Right ventricle myocardium inferior (tissue), 1 donor: ENCODE results near the gene EHMT2. TPM values are rescaled to one million over a fixed set of nuclear protein-coding genes. Genes with fewer than 3 reads are reported as not detected.
"Not testable (repeated sequence)": the region's sequence is repeated elsewhere in the genome, so short reads cannot be mapped to it uniquely, and the experiment has no call there.

Experiments used
- ATAC-seq: fragments of 200-7000 bp; cut with Tn5 transposase; one replicate; pipeline ENCODE4 v1.9.1; 2020; ENCODE audit warnings: mild to moderate bottlenecking, moderate library complexity
- DNase-seq: peaks from one replicate; pipeline ENCODE4 v3.0.0; 2021; ENCODE audit errors: missing footprints
- intact Hi-C: fragments of 100-400 bp; cut with DNase I; formaldehyde crosslinking; loops from one replicate; pipeline ENCODE4 v1.11.0; 2022
- long read RNA-seq: library from polyadenylated mRNA; unstranded; transcript quantifications from one replicate; pipeline ENCODE4 v2.0.0, GENCODE V29; 2021
- total RNA-seq: library from RNA; stranded (reverse); fragmentation: NEBNext Ultra II Directional; extraction: Animal tissue kit (Norgen Biotek cat#: 25700); gene quantifications from one replicate; pipeline ENCODE4 v1.2.1, GENCODE V29; 2021
- donor health status: DM: no; HTN: yes; CAD: no; lungs with severe emphysema.

EHMT2 gene
- total RNA-seq: 16.8 TPM
- long read RNA-seq, transcript EHMT2-203 (28 exons, 3,965 nt): major isoform, 12 of 21 reads
- long read RNA-seq, partial matches to known transcripts: 1 of 21 reads
- long read RNA-seq, other reads (novel, unspliced or antisense): 4 of 21 reads

DNA sequence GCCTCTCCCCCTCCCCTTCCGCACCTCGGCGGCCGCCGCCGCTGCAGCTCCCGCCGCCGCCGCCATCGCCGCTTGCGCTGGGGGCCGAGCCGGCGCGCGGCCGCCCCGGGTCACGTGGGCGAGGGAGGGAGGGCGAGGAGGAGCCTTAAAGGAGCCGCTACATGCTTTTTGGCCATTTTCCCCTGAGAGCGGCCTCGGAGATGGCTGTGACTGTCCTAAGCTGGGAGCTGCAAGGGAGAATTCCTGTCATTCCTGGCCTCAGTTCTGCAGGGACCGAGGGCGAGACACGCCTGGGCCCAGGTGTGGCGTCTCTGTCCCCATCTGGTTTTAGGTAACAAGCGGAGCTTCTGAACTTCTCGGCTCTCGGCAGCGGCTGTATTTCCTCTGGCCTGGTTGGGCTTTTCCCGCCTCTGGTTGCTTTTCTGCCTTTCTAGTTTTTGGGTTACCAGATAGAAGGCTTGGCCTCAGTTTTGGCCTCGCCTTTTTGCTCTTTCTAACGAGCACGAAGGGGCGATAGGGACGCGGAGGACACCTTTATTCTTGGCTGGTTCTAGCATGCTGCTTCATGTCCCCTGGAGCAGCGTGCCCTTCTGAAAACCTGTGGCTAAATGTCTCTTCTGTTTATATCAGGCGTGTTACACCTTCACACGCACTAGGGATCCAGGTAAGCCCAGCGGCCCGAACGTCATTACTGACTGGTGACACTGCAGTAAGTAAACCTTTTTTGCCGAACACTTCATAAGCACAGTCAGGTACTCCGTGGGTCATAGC is at the start of gene EHMT2:
Gene EHMT2, minus strand, starts transcription at position 87 of the 771 bp plus-strand sequence. Its CDS starts 21 bp downstream, at position 66.
- ATAC-seq: peak; percentile 70
- peak; percentile 91 for DNase-seq
- intact Hi-C loops: no loop called here

GRCh38 chr6:31947070-31947675 is 49.7 kb upstream of the EHMT2 start:
- DNase-seq (peak; percentile 50), ATAC-seq (no peak)
- intact Hi-C loops: no loop called here

- ATAC-seq (no peak), DNase-seq (peak; percentile 11)
- intact Hi-C loops: no loop called here
Observed at GRCh38 chr6:31946370-31946885, 48.9 kb upstream of the EHMT2 start.

DNA sequence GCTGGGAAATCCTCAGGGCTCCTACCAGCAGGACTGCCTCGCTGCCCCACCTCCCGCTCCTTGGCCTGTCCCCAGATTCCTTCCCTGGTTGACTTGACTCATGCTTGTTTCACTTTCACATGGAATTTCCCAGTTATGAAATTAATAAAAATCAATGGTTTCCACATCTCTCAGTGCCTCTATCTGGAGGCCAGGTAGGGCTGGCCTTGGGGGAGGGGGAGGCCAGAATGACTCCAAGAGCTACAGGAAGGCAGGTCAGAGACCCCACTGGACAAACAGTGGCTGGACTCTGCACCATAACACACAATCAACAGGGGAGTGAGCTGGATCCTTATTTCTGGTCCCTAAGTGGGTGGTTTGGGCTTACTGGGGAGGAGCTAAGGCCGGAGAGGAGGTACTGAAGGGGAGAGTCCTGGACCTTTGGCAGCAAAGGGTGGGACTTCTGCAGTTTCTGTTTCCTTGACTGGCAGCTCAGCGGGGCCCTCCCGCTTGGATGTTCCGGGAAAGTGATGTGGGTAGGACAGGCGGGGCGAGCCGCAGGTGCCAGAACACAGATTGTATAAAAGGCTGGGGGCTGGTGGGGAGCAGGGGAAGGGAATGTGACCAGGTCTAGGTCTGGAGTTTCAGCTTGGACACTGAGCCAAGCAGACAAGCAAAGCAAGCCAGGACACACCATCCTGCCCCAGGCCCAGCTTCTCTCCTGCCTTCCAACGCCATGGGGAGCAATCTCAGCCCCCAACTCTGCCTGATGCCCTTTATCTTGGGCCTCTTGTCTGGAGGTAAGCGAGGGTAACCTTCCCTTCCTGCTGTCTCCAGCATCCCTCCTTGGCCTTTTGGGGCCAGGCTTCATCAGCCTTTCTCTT is 48.2 kb upstream of the EHMT2 start, which contains the start of gene CFB:
Gene CFB, plus strand, starts transcription at position 589 of the 863 bp plus-strand sequence. Its CDS starts 127 bp downstream, at position 716.
- ATAC-seq (peak; percentile 88), DNase-seq (peak; percentile 85)
- intact Hi-C loops: no loop called here

DNA sequence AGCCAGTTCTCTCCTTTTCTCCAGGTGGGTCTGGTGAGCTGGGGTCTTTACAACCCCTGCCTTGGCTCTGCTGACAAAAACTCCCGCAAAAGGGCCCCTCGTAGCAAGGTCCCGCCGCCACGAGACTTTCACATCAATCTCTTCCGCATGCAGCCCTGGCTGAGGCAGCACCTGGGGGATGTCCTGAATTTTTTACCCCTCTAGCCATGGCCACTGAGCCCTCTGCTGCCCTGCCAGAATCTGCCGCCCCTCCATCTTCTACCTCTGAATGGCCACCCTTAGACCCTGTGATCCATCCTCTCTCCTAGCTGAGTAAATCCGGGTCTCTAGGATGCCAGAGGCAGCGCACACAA is 47.6 kb upstream of the EHMT2 start:
- DNase-seq (peak; percentile 22), ATAC-seq (no peak)
- intact Hi-C loops: no loop called here

GRCh38 chr6:31943742-31944141 is 46.2 kb upstream of the EHMT2 start:
- peak; percentile 23 for DNase-seq
- intact Hi-C loops: no loop called here
- no peak for ATAC-seq

DNA sequence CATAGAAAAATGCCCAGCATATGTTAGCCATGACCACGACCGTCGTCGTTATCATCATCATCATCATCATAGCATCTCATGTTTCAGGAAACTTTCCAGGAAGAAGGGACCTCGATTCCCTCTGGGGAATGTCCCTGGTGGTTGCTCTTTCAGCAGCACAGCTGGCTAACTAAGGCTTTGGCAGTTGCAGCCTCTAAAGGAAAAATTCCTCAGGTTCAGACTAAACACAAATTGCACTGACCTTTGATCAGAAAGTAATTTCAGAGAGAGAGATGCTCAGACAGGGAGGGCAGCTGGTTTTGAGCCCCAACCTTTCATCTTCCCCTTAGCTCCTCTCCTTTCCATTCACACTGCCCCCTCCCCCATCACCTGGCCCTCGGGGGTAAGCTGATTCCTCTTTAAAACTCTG is 42.8 kb upstream of the EHMT2 start:
- ATAC-seq: no peak
- intact Hi-C loops: no loop called here
- DNase-seq: peak; percentile 17

GRCh38 chr6:31935823-31936222 is 38.3 kb upstream of the EHMT2 start:
- DNase-seq (no peak), ATAC-seq (no peak)
- intact Hi-C loops: no loop called here

DNA sequence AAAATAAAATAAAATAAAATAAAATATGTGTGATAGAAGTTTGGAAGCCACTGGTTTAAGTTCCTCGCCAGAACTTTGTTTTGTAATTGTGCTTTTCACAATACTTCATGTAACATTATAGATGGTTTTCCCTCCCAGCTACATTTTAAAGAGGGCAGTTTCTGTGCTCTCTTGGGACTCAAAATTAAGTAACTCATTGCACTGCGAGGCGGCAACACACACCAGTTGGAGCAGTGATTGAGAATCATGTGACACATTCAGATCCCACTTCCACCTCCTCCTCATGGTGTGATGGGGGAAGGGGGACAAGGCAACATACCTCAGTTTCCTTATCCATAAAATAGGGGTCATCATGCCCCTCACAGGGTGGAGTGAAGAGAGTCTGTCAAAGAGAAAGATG is 37.5 kb upstream of the EHMT2 start:
- DNase-seq (no peak), ATAC-seq (no peak)
- intact Hi-C loops: no loop called here

DNA sequence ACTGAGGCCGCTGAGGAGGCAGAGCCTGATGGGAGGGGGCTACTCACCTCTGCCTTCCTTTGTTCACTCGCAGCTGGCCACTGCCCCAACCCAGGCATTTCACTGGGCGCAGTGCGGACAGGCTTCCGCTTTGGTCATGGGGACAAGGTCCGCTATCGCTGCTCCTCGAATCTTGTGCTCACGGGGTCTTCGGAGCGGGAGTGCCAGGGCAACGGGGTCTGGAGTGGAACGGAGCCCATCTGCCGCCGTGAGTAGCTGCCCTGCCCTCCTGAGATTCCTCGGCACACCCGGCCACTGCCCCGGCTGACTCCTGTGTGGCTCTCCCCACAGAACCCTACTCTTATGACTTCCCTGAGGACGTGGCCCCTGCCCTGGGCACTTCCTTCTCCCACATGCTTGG is 36.0 kb upstream of the EHMT2 start:
- no peak for DNase-seq
- no peak for ATAC-seq

DNA sequence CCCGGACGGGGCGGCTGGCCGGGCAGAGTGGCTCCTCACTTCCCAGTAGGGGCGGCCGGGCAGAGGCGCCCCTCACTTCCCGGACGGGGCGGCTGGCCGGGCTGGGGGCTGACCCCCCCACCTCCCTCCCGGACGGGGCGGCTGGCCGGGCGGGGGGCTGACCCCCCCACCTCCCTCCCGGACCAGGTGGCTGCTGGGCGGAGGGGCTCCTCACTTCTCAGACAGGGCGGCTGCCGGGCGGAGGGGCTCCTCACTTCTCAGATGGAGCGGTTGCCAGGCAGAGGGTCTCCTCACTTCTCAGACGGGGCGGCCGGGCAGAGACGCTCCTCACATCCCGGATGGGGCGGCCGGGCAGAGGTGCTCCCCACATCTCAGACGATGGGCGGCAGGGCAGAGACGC is 34.6 kb upstream of the EHMT2 start:
- DNase-seq, intact Hi-C loops, ATAC-seq: not testable (repeated sequence)

More for the DNA sequence above, 36.0 kb upstream of the EHMT2 start:
- intact Hi-C loops: no loop called here

- ATAC-seq (no peak), DNase-seq (no peak)
- intact Hi-C loops: no loop called here
Observed at GRCh38 chr6:31930962-31931361, 33.5 kb upstream of the EHMT2 start.

DNA sequence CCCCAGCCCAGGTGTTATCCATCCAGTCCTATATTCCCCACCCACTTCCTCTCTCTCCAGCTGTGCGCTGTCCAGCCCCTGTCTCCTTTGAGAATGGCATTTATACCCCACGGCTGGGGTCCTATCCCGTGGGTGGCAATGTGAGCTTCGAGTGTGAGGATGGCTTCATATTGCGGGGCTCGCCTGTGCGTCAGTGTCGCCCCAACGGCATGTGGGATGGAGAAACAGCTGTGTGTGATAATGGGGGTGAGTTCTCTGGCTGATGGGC is 31.1 kb upstream of the EHMT2 start:
- ATAC-seq: no peak
- intact Hi-C loops: no loop called here
- DNase-seq: no peak

DNA sequence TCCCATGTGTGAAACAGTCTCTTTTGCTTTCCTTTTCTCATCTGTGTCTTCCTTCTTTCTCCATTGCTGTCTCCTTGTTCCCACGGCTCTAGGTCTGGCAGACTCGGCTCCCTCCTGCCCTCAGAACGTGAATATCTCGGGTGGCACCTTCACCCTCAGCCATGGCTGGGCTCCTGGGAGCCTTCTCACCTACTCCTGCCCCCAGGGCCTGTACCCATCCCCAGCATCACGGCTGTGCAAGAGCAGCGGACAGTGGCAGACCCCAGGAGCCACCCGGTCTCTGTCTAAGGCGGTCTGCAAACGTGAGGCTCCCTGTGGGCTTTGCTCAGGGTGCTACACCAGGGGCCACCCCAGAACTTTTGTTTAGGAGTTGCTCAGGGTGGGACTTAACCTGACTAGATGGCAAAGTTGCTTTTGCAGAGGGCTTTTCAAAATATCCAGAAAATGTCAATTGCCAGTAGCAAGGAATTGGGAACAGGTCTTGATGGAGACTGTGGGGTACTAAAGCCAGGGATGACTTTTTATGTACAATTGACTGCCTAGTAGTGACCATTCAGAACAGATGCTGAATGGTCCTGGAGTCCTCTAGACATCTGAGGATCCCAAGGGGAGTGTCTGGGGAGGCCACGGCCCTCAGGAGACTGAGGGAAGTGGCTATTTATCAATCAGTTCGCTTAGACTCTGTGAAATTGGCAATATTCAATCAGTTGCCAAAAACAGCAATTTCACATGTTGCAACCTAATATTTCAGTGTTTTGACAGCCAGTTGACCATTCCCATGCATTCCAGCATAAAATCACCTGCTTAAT is 30.6 kb upstream of the EHMT2 start:
- ATAC-seq: no peak
- no peak for DNase-seq
- intact Hi-C loops: no loop called here

- ATAC-seq: no peak
- intact Hi-C loops: no loop called here
- DNase-seq: no peak
Observed at GRCh38 chr6:31927242-31927862, 29.9 kb upstream of the EHMT2 start, which contains the start of gene C2. Gene C2, plus strand, starts transcription at chr6:31927717. Its CDS starts 36 bp downstream, at chr6:31927753.

DNA sequence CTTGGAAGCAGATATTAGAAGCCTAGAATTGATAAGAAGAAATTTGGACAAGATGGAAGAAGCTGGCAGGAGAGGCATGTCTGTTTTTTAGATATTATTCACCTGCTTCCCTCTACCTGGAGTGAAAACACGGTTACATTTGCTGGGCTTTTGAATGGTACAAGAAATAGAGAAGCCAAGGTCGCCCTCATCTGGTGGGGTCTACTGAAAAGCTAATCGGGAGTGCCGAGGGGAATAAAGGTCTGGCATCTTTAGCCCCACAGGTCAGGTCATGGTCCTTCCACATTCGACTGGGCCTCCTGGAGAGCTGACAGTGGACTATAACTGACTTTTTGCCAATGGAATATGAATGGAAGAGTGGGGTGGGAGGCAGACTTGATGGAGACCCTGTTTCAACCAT is 25.4 kb upstream of the EHMT2 start:
- ATAC-seq: no peak
- intact Hi-C loops: no loop called here
- DNase-seq: no peak

- intact Hi-C loops: no loop called here
Observed at GRCh38 chr6:31920811-31921210, 23.3 kb upstream of the EHMT2 start.

More at GRCh38 chr6:31920811-31921210, 23.3 kb upstream of the EHMT2 start:
- ATAC-seq (no peak), DNase-seq (no peak)
